ENCODE measurements around the gene MS4A18.

Gene MS4A18

DNA sequence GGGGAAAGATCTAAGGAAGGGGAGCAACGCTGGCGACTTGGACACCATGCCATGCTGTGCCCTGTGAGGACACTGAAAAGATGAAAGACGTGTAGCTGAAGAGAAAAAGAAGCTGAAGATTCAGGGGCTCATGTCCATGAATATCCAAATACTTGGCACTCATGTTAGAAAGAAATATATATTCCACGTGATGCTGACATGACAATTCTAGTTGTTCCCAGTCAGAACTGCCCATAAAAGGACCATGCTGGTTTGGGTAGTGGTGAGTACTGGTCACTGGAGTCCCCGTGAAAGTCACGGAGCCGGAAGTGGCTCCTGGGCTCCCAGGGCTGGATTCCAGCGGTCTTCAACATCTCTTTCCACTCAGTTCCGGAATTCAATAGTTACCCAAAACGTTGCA is 42.0 kb downstream of the MS4A18 start:
- no peak for DNase-seq (ENCODE audit: low read depth in 2 of 2)

DNA sequence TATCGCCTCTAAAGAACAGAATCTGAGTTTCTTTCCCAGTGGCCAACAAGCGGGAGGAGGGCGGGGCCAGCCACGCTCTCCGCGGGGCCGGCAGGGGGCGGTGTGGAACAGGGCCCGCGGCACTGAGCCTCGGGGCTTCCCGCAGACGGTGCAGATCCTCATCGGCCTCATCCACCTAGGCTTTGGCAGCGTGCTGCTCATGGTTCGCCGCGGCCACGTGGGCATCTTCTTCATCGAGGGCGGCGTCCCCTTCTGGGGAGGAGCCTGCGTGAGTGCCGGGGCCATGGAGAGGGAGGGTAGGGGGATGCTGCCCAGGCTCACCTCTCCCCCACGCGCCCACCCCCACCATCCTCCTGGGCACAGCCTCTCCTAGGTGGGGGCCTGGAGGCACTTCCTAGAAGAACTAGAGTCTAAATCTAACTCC is 42.9 kb downstream of the MS4A18 start:
- no peak for DNase-seq (ENCODE audit: low read depth in 2 of 2)

DNA sequence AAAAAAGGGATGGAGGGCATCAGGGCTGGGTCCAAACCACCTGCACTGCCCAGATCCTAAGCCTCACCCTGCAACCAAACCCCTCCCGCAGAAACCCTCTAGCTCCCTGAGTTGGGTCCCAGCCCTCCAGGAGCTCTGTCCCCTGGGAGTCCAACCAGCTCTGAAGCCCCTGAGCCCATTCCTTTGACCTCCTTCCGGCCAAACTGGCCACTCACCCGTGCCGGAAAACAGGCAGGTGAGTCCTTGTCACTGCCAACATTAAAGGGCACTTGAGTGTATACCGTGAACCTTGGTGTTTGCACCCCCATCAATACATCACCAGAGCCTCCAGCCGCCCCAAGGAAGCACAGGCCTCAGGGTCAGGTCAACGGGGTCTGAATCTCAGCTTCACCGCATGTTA is 43.7 kb downstream of the MS4A18 start:
- DNase-seq (ENCODE audit: low read depth in 2 of 2): no peak

DNA sequence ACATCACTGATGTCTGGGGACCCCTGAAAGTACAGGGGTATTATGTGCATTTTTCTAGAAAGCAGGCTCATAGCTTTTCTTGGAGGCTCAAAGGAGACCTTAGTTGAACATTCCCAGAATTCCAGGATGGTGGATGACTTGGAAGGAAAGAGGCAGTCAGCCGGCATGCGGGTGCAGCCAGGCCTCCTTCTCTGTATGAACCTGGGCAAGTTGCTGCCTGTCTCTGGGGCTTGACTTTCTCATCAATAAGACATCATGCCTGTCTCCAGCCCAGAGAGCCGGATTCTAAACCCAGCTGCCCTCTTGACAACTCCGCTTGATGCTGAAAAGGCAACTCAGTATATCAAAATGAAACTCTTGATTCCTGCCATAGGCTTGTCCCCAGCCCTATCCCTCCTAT is 44.8 kb downstream of the MS4A18 start:
- DNase-seq (ENCODE audit: low read depth in 2 of 2): no peak

DNA sequence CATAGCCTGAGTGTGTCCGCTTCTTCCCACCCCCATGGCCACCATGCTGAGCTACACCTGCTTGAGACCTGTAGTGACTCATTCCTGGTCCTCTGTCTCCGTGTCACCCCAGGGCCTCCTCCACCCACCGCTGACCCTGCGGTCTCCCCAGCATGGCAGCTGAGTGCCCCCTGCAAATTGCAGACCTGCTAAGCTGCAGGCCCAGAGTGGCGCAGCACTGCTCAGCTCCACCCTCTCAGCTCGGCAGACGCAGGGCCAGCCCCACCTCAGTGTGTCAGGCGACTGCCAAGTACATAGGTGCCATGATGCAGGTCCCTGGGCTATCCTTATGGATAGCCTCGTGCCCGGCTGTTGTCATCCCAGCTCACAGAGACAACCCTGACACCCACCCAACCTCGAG is 45.3 kb downstream of the MS4A18 start:
- no peak for DNase-seq (ENCODE audit: low read depth in 2 of 2)

DNA sequence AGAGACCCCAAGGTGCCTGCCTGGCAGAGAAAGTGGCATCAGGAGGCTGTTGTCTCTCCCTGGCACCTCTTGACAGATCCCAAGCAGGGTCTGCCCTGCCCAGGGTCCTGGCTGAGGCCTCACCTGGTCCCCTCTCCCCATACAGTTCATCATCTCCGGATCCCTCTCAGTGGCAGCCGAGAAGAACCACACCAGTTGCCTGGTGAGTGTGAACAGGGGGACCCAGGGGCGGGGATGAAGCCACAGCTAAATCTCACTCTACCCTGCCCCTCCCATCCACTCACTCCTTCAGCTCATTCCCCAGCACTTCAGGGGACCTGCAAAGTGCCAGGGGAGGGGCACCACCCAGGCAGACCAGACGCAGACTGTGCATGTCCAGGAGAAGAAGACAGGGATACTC is 46.6 kb downstream of the MS4A18 start:
- no peak for DNase-seq (ENCODE audit: low read depth in 2 of 2)

DNA sequence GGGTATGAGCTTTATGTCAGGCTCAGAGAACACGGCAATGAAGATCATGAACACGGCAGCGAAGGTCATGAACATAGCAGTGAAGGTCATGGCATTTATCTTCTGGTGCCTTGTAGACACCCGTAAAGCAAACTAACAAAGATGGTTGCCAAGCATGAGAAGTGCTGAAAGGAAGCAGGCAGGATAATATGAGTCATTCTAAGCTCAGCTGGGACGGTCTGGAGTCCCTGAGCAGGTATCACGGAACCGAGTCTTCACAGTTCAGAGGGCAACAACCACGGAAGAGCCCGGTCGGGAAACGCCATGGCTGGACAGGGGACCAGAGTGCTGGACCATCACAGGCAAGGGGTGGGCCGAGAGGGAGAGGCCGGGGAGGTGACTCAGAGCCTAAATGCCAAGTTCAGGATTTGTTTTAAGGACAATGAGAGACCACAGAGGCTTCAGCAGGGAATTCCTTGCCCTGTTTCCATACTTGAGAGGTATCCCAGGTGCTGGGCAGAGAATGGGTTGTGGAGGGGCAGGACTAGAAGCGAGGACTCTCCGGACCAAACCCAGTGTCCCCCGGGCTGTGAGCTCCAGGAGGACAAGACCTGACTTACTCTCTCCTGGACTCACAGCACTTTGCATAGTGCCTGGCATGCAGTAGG is 47.5 kb downstream of the MS4A18 start:
- no peak for DNase-seq (ENCODE audit: low read depth in 2 of 2)

DNA sequence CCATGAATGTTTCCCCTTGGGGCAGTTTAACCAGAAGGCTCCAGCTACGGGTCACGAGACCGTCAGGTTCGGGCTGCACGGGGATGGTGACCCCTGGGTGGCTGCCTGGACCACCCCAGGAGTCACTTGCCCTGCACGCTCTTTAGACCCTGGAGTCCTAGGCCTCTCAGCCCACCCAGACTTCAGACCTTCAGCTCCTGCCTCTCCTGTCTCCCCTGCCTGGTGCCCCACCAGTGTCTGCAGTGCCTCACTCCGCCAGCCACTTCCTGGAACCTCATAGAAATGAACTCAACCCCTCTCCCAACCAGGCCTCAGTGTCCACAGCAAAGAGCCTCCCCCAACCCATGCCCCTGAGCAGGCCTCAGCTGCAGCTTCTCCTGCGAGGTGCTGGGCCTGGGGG is 48.1 kb downstream of the MS4A18 start:
- no peak for DNase-seq (ENCODE audit: low read depth in 2 of 2)

DNA sequence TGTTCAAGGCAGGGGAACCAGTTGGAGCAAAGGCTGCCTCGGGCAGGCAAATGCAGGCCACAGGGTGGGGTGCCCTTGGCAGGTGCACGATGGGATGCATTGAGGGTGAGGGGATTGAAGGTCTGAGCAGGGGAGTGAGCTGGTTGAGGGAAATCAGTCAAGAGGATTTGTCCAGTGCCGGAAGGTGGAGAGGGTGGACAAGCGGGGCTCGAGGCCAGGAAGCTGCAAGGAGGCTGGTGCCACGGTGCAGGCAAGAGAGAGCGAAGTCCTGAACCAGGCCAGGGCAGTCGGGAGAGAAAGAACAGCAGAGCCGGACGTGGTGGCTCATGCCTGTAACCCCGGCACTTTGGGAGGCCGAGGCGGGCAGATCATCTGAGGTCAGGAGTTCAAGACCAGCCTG is 50.2 kb downstream of the MS4A18 start:
- DNase-seq (ENCODE audit: low read depth in 2 of 2): no peak

DNA sequence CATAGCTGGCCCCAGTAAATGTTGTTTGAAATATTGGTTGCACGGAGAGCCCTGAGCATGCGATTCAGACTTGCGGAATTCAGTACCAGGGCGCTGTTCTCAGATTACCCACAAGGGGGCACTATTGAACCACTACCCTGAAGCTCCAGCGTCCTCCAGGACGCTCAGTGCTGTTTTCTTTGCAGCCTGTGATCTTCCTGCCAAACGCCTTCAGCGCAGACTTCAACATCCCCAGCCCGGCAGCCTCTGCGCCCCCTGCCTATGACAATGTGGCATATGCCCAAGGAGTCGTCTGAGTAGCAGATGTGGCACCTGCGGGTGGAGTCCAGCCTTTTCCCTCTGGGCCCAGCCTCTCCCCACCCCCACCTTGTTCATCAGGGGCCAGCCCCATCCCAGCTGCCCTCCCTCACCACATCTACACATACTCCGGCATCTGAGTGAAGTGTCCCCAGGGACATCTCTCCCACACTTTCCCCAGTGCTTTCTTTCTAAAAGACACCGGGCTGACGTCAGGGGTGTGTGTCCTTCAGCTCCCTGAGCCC is 51.0 kb downstream of the MS4A18 start:
- DNase-seq (ENCODE audit: low read depth in 2 of 2): peak; percentile 63 to 76

DNA sequence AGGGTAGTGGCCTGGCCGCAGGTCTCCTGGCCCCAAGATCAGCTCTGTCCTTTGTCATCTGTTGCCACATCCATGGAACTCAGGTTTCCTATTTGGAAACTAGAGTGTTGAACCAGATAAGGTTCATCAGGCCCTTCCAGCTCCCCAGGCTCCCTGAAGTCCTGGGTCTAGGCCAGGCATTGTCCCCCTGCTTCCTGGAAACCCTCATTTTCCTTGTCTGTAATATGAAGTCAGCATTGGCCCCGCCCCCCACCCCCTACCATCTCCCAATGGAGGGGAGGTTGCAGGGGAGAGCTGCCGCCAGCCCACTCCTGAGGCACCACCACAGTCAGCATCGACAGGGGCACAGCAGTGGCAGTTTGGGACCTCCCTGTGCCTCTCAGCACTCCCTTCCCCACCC is 51.6 kb downstream of the MS4A18 start:
- DNase-seq (ENCODE audit: low read depth in 2 of 2): no peak

DNA sequence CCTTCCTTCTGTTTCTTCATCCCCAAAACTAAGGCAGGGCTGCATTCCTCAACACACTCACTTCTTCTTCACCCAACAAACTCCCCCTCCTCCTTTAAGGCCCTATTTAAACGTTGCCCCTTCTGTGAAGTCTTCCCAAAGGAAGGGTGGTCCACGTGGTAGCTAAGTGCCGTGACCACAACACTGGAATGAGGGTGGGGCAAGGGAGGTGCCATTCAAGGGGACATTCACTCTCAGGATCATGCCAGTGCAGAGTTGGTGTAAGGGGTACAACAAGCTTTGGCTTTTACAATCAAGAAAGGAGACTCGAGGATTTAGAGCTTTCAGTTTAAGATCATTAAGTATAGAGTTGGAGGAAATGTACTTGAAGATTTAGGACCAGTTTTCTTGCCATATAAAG is 52.6 kb downstream of the MS4A18 start:
- no peak for DNase-seq (ENCODE audit: low read depth in 2 of 2)

DNA sequence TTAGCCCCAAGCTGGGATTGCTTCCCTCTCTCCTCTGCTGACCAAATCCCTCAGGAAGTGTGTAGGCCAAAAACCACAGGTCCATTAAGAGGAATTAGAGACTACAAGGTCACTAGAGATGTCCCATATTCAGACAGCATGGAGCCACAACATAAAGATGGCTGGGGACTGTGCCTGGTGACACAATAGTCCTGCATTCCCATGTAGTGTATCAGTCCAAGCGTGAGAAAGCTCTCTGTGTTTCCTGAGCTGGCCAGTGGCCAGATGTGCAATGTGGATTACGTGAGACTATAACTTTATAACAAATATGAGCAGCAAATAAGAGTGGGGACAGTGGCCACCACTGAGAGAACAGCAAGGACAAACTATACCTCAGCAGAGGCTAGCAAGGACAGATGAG is 53.1 kb downstream of the MS4A18 start:
- no peak for DNase-seq (ENCODE audit: low read depth in 2 of 2)

DNA sequence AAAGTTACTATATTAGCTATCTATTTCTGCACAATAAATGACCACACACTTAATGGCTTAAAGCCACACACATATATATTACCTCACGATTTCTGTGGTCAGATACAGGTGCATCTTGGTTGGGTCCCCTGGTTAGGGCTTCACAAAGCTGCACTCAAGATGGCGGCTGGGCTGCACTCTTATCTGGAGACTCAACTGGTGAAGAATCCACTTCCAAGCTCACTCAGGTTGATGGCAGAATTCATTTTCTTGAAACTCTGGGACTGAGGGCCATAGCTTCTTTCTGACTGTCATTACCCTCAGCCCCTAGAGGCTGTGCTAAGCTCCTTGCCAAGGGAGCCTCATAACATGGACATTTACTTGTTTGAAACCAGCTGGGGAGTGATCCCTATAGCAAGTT is 55.5 kb downstream of the MS4A18 start:
- no peak for DNase-seq (ENCODE audit: low read depth in 2 of 2)

DNA sequence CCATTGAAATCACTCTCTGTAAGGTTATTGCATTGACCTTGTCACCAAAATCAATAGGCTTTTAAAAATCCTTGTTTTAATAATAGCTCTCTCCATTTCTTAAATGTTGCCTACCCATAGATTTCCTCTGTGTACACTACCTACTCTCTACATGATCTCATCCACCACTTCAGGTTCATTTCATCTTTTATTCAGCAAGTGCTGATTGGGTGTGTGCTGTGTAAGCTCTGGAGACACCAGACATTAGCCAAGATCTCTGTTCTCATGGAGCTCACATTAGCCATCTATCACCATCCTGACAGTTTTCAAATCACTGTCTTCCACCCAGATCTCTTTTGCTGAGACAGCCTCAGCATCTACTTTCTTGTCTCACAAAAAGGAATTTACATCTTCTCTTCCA is 56.3 kb downstream of the MS4A18 start:
- DNase-seq (ENCODE audit: low read depth in 2 of 2): no peak

DNA sequence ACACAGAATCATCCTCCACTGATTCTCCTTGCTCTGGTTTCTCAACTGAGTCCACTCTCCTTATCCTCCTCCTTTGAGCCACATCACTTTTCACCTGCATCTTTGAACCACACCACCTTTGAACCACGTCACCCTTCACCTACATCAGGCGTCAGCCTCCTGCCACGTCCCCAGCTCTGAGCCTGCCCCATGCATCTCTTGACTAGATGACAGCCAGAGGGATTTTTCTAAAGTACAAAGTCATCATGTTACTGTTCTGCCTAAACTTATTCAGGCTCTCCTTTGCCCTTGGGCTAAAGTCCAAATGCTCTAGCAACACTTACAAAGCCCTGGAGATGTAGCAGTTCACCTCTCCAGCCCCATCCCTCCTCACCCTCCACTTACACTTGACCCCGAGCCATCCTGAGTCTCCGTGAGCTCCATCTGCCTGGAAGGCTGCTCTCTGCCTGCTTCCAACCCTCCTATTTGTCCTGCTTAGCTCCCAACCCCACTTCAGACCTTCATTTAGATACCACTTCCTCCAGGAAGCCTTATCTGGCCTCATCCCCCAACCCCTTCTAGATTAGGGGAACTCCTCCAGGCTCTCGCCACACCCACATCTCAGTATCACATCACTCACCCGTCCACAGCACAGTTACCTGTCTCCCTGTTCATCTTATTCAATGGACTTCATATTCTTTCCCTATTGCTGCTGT is 56.9 kb downstream of the MS4A18 start:
- no peak for DNase-seq (ENCODE audit: low read depth in 2 of 2)

DNA sequence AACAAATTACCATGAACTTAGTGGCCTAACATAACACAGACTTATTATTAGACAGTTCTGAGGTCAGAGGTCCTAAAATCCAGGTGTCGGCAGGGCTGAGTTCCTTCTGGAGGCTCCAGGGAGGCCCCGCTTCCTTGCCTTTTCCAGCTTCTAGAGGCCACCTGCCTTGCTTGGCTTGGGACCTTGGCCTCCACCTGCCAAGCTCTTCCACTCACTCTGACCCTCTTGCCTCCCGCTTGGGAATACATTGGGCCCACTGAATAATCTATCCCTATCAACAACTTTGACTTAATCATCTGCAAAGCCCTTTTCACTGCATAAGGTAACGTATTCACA is 57.4 kb downstream of the MS4A18 start:
- no peak for DNase-seq (ENCODE audit: low read depth in 2 of 2)

DNA sequence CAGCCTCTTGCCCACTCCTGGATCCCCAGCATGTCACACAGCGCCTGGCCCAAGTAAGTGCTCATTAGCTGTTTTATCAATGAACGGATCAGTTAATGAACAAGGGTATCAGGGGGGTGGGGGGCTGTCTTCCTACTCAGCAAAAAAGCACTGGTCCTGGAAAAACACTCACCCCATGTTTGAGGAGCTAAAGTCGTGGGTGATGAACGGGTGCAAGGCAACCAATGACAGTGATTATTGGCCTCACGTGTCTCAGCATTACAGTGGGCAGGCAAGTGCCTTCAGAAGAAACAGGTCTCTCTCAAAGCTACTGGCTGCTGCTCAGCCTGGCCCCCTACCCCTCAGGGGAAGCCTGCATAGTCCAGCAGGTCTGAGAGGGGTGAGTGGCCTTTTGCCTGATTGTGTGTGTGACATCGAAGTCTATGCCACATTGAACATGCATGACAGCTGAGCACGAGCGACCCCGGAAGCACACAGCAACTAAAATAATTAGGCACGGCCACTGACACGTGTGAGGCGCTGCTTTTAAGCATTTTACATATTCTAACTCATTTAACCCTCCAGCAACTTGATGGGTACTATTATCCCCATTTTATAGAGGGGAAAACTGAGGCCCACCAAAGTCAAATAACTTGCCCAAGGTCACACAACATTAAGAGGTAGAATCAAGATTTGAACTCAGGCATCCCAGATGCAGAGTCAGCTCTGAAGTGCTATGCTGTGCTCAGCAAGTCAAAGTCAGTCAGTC is 58.0 kb downstream of the MS4A18 start:
- no peak for DNase-seq (ENCODE audit: low read depth in 2 of 2)

DNA sequence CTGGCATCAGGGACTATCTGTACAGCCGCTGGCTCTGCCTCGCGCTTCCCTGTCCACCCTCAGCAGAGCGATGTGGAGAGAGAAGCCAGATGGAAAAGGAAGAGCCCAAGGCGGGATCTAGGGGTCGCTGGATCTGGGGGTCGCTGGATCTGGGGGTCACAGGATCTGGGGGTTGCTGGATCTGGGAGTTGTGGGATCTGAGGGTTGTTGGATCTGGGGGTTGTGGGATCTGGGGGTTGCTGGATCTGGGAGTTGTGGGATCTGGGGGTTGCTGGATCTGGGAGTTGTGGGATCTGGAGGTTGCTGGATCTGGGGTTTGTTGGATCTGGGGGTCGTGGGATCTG is 58.6 kb downstream of the MS4A18 start:
- DNase-seq (ENCODE audit: low read depth in 2 of 2): no peak

DNA sequence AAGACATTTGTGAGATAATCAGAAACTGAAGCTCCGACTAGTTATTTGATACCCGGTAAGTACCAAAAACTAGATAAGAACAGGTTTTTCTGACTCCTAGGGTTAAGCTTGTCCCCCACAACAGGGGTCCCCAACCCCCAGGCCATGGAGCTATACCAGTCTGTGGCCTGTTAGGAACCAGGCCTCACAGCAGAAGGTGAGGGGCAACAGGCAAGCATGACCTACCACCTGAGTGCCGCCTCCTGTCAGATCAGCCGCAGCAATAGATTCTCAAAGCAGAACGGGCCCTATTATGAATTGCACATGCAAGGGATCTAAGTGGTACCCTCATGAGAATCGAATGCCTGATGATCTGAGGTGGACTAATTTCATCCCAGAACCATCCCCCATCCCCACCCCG is 59.4 kb downstream of the MS4A18 start:
- no peak for DNase-seq (ENCODE audit: low read depth in 2 of 2)

DNA sequence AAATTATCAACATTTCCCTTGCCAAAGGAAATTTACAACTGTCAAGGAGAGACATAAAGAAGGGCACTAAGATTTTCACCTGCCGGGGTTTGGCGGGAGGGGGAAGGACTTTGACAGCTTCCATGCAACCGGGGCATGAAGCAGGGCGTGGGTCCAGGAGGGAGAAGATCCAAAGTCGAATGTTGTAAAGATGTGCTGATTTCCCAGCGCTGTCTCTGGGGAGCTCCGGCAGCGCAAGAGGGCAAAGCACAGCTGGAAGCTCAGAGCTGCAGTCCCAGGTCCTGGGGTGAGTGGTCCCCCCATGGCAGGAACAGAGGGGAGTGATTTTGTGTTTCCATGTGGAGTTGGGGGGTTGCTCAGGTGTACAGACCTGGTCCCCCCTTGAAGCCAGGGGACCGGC is 60.6 kb downstream of the MS4A18 start, which contains the start of gene MS4A10:
TSS of gene MS4A10 (plus strand) at position 198 of the 400 bp plus-strand sequence. CDS start 5,003 bp downstream, outside the sequence.
- DNase-seq (ENCODE audit: low read depth in 2 of 2): no peak

DNA sequence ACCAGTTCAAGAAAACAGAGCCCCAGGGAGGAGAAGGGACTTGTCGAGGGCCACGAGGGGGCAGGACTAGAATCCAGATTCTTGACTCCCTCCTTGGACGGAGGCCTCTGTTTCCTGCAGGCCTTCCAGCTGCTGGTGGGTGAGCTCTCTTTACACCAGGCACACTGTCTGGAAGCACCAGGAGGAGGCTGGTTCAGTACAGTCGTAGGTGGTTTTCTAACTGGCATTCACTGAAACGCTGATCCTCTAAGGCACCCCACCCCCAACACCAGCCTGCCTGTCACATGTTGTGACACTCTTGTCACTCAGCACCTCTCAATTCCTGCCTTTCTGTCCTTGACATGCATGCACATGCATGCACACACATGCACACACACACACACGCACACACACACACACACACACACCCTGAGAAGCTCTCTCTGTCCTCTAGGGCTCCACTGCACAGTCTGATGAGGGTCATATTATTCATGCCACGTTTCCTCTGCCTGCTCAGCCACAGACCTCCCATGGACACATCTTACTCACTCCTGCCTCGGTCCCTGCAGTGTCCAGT is 61.4 kb downstream of the MS4A18 start:
- DNase-seq (ENCODE audit: low read depth in 2 of 2): no peak

Data from stimulated activated CD4-positive, alpha-beta T cell treated with anti-CD3 and anti-CD28 coated beads, Interleukin-1b, Interleukin-23, amount 100 ng/mL, for 1 hour (primary cell).